HG03108 (cell line): Measurements from ENCODE around the gene ASCL2.

Experiments used
- ATAC-seq: cut with Tn5 transposase; IDR thresholded peaks from one replicate; pipeline ENCODE4 v1.9.1; 2021; ENCODE audit warnings: moderate library complexity; ENCODE audit not compliant: unreplicated experiment

Gene ASCL2

GRCh38 chr11:2263071-2263565 is 7.3 kb downstream of the ASCL2 start:
- ATAC-seq: no peak

GRCh38 chr11:2262301-2263070 is 7.9 kb downstream of the ASCL2 start:
- ATAC-seq: no peak

- no peak for ATAC-seq
These were observed 8.8 kb downstream of the ASCL2 start for GRCh38 chr11:2261436-2262230.

GRCh38 chr11:2260491-2261364 is 9.7 kb downstream of the ASCL2 start:
- no peak for ATAC-seq

GRCh38 chr11:2259897-2260451 is 10.4 kb downstream of the ASCL2 start:
- no peak for ATAC-seq

GRCh38 chr11:2259466-2259830 is 10.9 kb downstream of the ASCL2 start:
- no peak for ATAC-seq

GRCh38 chr11:2258501-2259465 is 11.6 kb downstream of the ASCL2 start:
- no peak for ATAC-seq

- ATAC-seq: no peak
These were observed 13.3 kb downstream of the ASCL2 start for GRCh38 chr11:2256951-2257700.

GRCh38 chr11:2256293-2256913 is 14.0 kb downstream of the ASCL2 start:
- no peak for ATAC-seq

- ATAC-seq: no peak
These were observed 18.4 kb downstream of the ASCL2 start for GRCh38 chr11:2252018-2252417.

GRCh38 chr11:2251138-2251537 is 19.2 kb downstream of the ASCL2 start:
- ATAC-seq: no peak

GRCh38 chr11:2250485-2250884 is 19.9 kb downstream of the ASCL2 start:
- ATAC-seq: no peak

GRCh38 chr11:2250041-2250440 is 20.3 kb downstream of the ASCL2 start:
- no peak for ATAC-seq

- ATAC-seq: no peak
These were observed 21.0 kb downstream of the ASCL2 start for GRCh38 chr11:2249189-2249916.

GRCh38 chr11:2248762-2249161 is 21.6 kb downstream of the ASCL2 start:
- ATAC-seq: no peak

- no peak for ATAC-seq
These were observed 22.1 kb downstream of the ASCL2 start for GRCh38 chr11:2248242-2248641.

- no peak for ATAC-seq
These were observed 22.9 kb downstream of the ASCL2 start for GRCh38 chr11:2247496-2247895.

- ATAC-seq: no peak
These were observed 29.6 kb downstream of the ASCL2 start for GRCh38 chr11:2240834-2241233.
